OCI-LY1 (cell line): ENCODE results near the gene TICAM2.
A peak's percentile ranks its signal among the peaks of the same experiment; 100 is the strongest.

Experiments
- H2AFZ ChIP-seq: fragments of 200-600 bp; sonication (generic), shearing (Covaris generic); 2 replicates; pipeline ENCODE4 v1.6.0; 2014; ENCODE audit warnings: antibody characterized with exemption, mild to moderate bottlenecking, low read length
- H3F3A ChIP-seq: fragments of 200-600 bp; sonication (generic), shearing (Covaris generic); 2 replicates; pipeline ENCODE4 v1.6.0; 2014; ENCODE audit warnings: mild to moderate bottlenecking, antibody characterized with exemption, low read length, moderate library complexity; ENCODE audit not compliant: insufficient read depth
- H3K27ac ChIP-seq: fragments of 200-600 bp; sonication (generic); 2 replicates; pipeline ENCODE4 v1.5.1; 2014; ENCODE audit warnings: low read length, mixed run types, mild to moderate bottlenecking, low read depth; ENCODE audit not compliant: poor library complexity, severe bottlenecking
- H3K27me3 ChIP-seq: fragments of 200-600 bp; sonication (generic); 2 replicates; pipeline ENCODE4 v1.6.0; 2014; ENCODE audit warnings: antibody characterized with exemption, mild to moderate bottlenecking, low read length, moderate library complexity; ENCODE audit not compliant: insufficient read depth
- H3K36me3 ChIP-seq: fragments of 200-600 bp; sonication (generic); 2 replicates; pipeline ENCODE4 v1.6.1; 2014; ENCODE audit warnings: mild to moderate bottlenecking, antibody characterized with exemption, low read length, moderate library complexity, mixed read lengths; ENCODE audit not compliant: insufficient read depth
- H3K4me1 ChIP-seq: fragments of 200-600 bp; sonication (generic); 2 replicates; pipeline ENCODE4 v1.5.1; 2014; ENCODE audit warnings: mild to moderate bottlenecking, low read length, moderate library complexity; ENCODE audit not compliant: insufficient read depth, severe bottlenecking
- H3K4me2 ChIP-seq: fragments of 200-600 bp; sonication (generic), shearing (Covaris generic); 2 replicates; pipeline ENCODE4 v1.6.1; 2014; ENCODE audit warnings: low read length
- H3K4me3 ChIP-seq: fragments of 200-600 bp; sonication (generic); 2 replicates; pipeline ENCODE4 v1.5.1; 2014; ENCODE audit warnings: low read length, low read depth, mild to moderate bottlenecking, mixed read lengths; ENCODE audit not compliant: poor library complexity, severe bottlenecking
- H3K79me2 ChIP-seq: fragments of 200-600 bp; shearing (Covaris generic); 2 replicates; pipeline ENCODE4 v1.6.1; 2016; ENCODE audit warnings: mixed run types, low read length, mixed read lengths; ENCODE audit not compliant: insufficient read depth
- H3K9ac ChIP-seq: fragments of 200-600 bp; sonication (generic), shearing (Covaris generic); 2 replicates; pipeline ENCODE4 v1.6.1; 2014; ENCODE audit warnings: mild to moderate bottlenecking, low read length, mixed read lengths
- H3K9me2 ChIP-seq: fragments of 200-600 bp; sonication (generic), shearing (Covaris generic); 2 replicates; pipeline ENCODE4 v1.6.1; 2014; ENCODE audit warnings: low read depth, mild to moderate bottlenecking, low read length, mixed read lengths
- H3K9me3 ChIP-seq: fragments of 200-600 bp; shearing (Covaris generic); 2 replicates; pipeline ENCODE4 v1.6.1; 2014; ENCODE audit warnings: low read length, mixed read lengths
- H4K20me1 ChIP-seq: fragments of 200-600 bp; sonication (generic), shearing (Covaris generic); 2 replicates; pipeline ENCODE4 v1.6.0; 2016; ENCODE audit warnings: mild to moderate bottlenecking, low read length; ENCODE audit not compliant: insufficient read depth
- EZH2 ChIP-seq: fragments of 200-600 bp; sonication (generic), shearing (Covaris generic); IDR thresholded peaks from 2 replicates; pipeline ENCODE4 v1.8.0; 2017; ENCODE audit warnings: borderline replicate concordance, mixed run types, mild to moderate bottlenecking, antibody characterized with exemption, low read length, moderate library complexity, mixed read lengths
- TF ChIP-seq, protein P1 (sequence below): fragments of 200-600 bp; sonication (generic), shearing (Covaris generic); IDR thresholded peaks from 2 replicates; pipeline ENCODE4 v1.5.1; 2017; ENCODE audit warnings: mild to moderate bottlenecking, antibody characterized with exemption, low read length, moderate library complexity, mixed read lengths

TICAM2 gene

GRCh38 chr5:115634343-115635132 lies 32.3 kb upstream of the TICAM2 start:
- TF ChIP-seq, protein P1, sequence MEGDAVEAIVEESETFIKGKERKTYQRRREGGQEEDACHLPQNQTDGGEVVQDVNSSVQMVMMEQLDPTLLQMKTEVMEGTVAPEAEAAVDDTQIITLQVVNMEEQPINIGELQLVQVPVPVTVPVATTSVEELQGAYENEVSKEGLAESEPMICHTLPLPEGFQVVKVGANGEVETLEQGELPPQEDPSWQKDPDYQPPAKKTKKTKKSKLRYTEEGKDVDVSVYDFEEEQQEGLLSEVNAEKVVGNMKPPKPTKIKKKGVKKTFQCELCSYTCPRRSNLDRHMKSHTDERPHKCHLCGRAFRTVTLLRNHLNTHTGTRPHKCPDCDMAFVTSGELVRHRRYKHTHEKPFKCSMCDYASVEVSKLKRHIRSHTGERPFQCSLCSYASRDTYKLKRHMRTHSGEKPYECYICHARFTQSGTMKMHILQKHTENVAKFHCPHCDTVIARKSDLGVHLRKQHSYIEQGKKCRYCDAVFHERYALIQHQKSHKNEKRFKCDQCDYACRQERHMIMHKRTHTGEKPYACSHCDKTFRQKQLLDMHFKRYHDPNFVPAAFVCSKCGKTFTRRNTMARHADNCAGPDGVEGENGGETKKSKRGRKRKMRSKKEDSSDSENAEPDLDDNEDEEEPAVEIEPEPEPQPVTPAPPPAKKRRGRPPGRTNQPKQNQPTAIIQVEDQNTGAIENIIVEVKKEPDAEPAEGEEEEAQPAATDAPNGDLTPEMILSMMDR, result peak; percentile 78
- no peak for TF ChIP-seq EZH2
- Histone ChIP-seq H3K79me2 (no peaks in the 10 kb centered on the region), H2AFZ (no peak overlapping the region), H3K4me1 (peaks cover 6% of the 10 kb centered on the region), H3K4me2 (peak overlapping the region; percentile 43), H3K9ac (no peak overlapping the region), H3K9me2 (no peaks in the 10 kb centered on the region), H3F3A (no peaks in the 10 kb centered on the region), H3K9me3 (no peaks in the 10 kb centered on the region), H3K4me3 (no peak overlapping the region), H3K27me3 (peaks cover 4% of the 10 kb centered on the region; the same call in 1 of the 2 replicates), H3K27ac (no peak overlapping the region), H4K20me1 (no peaks in the 10 kb centered on the region), H3K36me3 (no peaks in the 10 kb centered on the region)

GRCh38 chr5:115629903-115630302 lies 27.6 kb upstream of the TICAM2 start:
- TF ChIP-seq EZH2, result no peak
- TF ChIP-seq, protein P1, result no peak
- peaks cover 10% of the 10 kb centered on the region for H3K79me2 ChIP-seq
- H4K20me1 ChIP-seq, result no peaks in the 10 kb centered on the region
- no peak overlapping the region for H3K9ac ChIP-seq
- H3K4me2 ChIP-seq, result no peak overlapping the region
- no peak overlapping the region for H2AFZ ChIP-seq
- H3F3A ChIP-seq, result no peaks in the 10 kb centered on the region
- no peaks in the 10 kb centered on the region for H3K9me3 ChIP-seq
- H3K27ac ChIP-seq, result no peak overlapping the region
- no peaks in the 10 kb centered on the region for H3K36me3 ChIP-seq
- H3K9me2 ChIP-seq, result no peaks in the 10 kb centered on the region
- no peaks in the 10 kb centered on the region for H3K27me3 ChIP-seq
- H3K4me3 ChIP-seq, result no peak overlapping the region
- H3K4me1 ChIP-seq, result peaks cover 21% of the 10 kb centered on the region

DNA sequence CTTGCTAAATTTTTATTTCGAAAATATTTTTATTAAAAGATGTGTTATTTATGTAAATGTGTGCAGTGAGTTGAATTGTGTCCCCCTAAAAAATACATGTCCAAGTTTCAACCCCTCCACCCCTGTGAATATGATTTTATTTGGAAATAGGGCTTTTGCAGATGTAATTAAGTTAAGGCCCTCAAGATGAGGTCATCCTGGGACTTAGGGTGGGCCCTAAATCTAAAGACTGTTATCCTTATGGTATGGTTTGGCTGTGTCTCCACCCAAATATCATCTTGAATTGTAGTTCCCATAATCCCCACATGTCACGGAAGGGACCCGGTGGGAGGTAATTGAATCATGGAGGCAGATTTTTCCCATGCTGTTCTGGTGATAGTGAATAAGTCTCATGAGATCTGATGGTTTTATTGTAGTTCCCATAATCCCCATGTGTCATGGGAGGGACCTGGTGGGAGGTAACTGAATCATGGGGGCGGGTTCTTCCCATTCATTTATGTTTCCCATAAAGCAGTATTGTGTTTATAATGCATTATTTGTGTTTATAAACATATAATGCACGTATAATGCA lies 25.1 kb upstream of the TICAM2 start:
- Histone ChIP-seq H3K9me2 (no peaks in the 10 kb centered on the region), H2AFZ (peak overlapping the region; percentile 73; the same call in 1 of the 2 replicates), H3K27ac (no peak overlapping the region), H3K9ac (peak overlapping the region; percentile 25; the same call in 1 of the 2 replicates), H3K36me3 (peaks cover 5% of the 10 kb centered on the region; the same call in 1 of the 2 replicates), H3K9me3 (no peaks in the 10 kb centered on the region), H3K4me3 (no peak overlapping the region), H3F3A (no peaks in the 10 kb centered on the region), H3K27me3 (no peaks in the 10 kb centered on the region), H4K20me1 (no peaks in the 10 kb centered on the region), H3K4me2 (peak overlapping the region; percentile 99), H3K4me1 (peaks cover 40% of the 10 kb centered on the region), H3K79me2 (peaks cover 35% of the 10 kb centered on the region)
- TF ChIP-seq, protein P1, result no peak
- TF ChIP-seq EZH2, result no peak
